ENCODE measurements around the gene PCDHA9.

PCDHA9 gene

DNA sequence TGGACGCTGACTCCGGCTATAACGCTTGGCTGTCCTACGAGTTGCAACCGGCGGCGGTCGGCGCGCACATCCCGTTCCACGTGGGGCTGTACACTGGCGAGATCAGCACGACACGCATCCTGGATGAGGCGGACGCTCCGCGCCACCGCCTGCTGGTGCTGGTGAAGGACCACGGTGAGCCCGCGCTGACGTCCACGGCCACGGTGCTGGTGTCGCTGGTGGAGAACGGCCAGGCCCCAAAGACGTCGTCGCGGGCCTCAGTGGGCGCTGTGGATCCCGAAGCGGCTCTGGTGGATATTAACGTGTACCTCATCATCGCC is 29.0 kb downstream of the PCDHA9 start:
- DNase-seq = no peak

DNA sequence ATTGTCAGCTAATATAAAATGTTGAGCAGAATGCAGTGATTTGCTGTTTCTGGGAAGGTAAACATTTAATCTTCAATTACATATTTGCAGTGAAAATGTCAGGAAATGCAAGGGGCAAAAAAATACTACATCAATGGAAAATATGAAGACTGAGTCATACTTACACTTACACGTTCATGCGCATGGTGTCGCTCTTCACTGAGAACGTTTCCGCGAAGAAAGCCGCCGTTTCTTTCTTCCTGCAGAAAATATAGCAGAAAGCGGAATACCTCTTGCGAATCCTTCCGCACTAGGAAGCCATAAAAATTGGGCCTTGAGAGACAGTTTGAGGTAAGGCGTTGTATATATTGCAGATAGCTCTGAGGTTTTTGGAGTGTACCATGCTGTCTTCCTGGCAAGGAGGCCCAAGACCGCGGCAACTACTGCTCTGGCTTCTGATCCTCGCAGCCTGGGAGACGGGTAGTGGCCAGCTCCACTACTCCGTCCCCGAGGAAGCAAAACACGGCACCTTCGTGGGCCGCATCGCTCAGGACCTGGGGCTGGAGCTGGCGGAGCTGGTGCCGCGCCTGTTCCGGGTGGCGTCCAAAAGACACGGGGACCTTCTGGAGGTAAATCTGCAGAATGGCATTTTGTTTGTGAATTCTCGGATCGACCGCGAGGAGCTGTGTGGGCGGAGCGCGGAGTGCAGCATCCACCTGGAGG is 33.9 kb downstream of the PCDHA9 start, which contains the start of gene PCDHA13:
Gene PCDHA13, plus strand, starts transcription at position 236 of the 702 bp plus-strand sequence. Its CDS starts 145 bp downstream, at position 381.
- DNase-seq = no peak

DNA sequence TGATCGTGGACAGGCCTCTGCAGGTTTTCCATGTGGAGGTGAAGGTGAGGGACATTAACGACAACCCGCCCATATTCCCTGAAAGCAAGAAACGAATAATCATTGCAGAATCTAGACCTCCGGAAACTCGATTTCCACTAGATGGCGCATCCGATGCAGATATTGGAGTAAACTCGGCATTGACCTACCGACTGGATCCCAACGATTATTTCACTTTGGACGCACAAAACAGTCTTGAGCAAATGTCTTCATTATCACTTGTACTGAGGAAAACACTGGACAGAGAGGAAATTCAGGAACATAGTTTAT is 34.4 kb downstream of the PCDHA9 start:
- peak; percentile 80 for DNase-seq

DNA sequence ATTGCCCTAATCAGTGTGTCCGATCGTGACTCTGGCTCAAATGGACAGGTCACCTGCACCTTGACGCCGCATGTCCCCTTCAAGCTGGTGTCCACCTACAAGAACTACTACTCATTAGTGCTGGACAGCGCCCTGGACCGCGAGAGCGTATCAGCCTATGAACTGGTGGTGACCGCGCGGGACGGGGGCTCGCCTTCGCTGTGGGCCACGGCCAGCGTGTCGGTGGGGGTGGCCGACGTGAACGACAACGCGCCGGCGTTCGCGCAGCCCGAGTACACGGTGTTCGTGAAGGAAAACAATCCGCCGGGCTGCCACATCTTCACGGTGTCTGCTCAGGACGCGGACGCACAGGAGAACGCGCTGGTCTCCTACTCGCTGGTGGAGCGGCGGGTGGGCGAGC is 35.2 kb downstream of the PCDHA9 start:
- DNase-seq = no peak

DNA sequence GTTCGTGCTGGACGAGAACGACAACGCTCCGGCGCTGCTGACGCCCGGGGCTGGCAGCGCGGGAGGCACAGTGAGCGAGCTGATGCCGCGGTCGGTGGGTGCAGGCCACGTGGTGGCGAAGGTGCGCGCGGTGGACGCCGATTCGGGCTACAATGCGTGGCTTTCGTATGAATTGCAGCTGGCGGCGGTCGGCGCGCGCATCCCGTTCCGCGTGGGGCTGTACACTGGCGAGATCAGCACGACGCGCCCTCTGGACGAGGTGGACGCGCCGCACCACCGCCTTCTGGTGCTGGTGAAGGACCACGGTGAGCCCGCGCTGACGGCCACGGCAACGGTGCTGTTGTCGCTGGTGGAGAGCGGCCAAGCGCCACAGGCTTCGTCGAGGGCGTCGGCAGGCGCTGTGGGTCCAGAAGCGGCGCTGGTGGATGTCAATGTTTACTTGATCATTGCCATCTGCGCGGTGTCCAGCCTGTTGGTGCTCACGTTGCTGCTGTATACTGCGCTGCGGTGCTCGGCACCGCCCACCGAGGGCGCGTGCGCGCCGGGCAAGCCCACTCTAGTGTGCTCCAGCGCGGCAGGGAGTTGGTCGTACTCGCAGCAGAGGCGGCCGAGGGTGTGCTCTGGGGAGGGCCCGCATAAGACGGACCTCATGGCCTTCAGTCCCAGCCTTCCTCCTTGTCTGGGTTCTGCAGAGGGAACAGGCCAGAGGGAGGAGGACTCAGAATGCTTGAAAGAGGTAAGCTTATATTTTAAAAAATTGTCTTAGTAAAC is 35.9 kb downstream of the PCDHA9 start:
- no peak for DNase-seq
